RPMI8226 (cell line): ENCODE measurements around the gene OXSM.
A peak's percentile ranks its signal among the peaks of the same experiment; 100 is the strongest.

Experiments used
- DNase-seq: peaks from one replicate; pipeline ENCODE4 v3.0.0-alpha.2; 2015

OXSM gene

DNA sequence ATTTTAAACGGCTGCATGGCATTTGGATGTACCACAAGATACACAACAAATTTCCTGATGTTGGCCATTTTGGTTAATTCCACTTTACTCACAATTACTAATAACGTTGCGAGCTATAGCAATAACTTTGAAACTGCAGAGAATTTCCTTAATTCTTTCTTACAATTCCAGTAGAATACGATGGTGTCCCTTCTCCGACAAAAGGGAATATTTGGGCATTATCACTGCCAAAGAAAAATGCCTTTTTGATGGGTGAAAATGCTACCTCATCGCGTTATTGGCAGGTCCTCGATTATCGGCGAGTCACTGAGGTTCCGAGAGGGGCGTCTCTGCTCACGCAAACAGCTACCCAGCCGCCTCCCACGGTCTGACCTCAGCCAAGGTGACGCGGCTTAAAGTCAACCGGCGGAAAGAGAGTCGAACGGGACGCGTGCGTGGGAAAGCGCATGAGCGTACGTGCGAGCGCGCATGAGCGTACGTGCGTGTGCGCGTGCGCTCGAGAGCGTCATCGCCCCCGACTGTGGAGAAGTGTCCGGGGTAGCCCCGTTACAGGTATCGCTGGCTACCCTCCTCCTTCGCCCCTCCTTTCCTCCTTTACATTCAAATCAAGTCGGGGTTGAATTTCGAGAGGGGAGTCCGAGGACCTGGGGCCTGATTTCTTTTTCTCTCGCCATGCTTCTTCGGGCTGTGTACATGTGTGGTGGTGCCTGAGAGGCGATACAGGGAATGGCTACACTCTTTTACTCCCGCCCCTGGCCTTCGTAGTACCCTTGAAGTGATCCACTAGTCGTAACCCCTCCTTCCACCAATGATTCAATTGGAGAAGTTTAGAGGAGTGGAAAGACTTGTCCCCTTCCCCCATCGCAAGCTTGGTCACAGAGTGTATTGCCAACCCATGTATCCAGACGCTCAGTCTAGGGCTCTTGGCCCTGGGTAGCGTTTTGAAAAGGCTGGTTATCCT lies at the start of gene OXSM:
Gene OXSM, plus strand, starts transcription at position 495 of the 961 bp plus-strand sequence. CDS start 931 bp downstream, outside the sequence.
- peak; percentile 98 for DNase-seq

DNA sequence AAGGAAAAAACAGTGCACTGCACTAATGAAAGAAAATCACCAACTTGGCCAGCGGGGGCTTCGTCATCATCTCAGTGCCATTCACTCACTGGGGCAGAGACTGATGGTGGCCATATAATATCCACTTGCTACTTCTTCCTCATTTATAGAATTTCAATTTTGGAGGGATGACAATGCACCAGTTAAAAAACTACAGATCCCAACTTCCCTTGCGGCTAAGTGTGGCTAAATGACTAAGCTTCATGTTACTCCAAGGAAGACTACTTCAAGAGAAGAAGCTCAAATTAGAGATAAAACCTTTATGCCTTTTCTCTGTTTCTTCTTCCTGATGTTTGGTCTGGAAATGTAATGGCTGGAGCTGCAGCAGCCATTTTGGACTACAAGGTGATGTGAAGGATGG lies 45.4 kb upstream of the OXSM start:
- DNase-seq: no peak

GRCh38 chr3:25747033-25747432 lies 42.9 kb upstream of the OXSM start:
- DNase-seq: no peak

GRCh38 chr3:25748189-25748588 lies 41.7 kb upstream of the OXSM start:
- DNase-seq: no peak

DNA sequence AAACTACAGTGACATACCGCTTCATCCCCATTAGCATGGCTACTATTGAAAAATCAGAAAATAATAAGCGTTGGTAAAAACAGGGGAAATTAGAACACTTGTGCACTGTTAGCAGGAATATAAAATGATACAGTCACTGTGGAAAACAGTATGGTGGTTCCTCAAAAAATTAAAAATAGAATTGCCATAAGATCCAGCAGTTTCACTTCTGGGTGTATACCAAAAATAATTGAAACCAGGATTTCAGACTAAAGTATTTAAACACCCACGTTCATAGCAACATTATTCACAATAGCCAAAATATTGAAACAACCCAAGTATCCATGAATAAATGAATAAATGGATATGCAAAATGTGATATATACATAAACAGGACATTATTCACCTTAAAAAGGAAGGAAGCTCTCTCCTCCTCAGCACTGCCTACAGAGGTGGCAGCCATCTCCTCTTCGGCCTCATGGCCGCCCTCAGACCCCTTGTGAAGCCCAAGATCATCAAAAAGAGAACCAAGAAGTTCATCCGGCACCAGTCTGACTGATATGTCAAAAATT lies 40.8 kb upstream of the OXSM start:
- DNase-seq: no peak

- DNase-seq: no peak
Measured at GRCh38 chr3:25751048-25751447, 38.8 kb upstream of the OXSM start.

DNA sequence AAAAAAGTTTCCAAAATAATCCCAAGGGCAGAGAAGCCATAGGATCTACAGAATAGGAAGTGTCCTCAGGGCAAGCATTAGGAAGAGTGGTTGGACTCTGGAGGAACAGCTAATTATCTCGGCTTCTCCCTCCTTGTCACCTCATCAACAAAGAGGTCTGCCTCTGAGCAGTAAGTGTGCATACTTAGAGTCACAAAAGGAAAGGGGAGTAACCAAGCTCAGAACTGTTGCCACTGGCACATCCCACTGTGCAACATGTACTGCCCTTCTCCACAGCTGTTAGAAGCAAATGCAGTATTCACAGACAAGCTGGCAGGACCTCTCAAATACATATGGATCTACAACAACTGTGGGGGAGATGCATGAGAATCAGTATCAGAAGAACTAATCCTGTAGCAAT lies 38.2 kb upstream of the OXSM start:
- no peak for DNase-seq

DNA sequence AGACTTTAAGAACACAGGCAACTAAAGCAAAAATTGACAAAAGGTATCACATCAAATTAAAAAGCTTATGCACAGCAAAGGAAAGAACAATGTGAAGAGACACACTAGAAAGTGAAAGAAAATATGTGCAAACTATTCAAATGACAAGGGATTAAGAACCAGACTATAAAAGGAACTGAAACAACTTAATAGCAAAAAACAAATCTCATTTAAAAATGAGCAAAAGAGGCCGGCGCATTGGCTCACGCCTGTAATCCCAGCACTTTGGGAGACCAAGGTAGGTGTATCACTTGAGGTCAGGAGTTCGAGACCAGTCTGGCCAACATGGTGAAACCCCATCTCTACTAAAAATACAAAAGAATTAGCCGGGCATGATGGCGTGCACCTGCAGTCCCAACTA lies 21.0 kb upstream of the OXSM start:
- peak; percentile 33 for DNase-seq

DNA sequence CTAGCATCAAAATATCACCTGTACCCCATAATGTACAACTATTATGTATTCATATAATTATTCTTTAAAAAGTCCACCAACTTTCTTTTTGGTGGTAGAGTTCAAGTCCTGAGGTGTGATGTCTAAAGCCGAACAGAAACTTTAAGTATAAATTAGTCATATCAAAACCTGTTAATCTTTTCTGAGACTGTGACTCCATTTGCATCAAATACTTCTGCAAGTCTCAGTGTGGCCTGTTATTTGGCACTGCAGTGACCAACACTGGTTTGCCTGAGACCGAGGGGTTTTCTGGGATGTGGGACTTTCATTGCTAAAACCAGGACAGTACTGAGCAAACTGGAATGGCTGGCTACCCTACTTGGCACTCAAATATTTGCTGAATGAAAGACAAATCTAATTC lies 14.0 kb upstream of the OXSM start:
- DNase-seq: no peak

- DNase-seq: no peak
Measured at GRCh38 chr3:25780618-25781017, 9.3 kb upstream of the OXSM start.

DNA sequence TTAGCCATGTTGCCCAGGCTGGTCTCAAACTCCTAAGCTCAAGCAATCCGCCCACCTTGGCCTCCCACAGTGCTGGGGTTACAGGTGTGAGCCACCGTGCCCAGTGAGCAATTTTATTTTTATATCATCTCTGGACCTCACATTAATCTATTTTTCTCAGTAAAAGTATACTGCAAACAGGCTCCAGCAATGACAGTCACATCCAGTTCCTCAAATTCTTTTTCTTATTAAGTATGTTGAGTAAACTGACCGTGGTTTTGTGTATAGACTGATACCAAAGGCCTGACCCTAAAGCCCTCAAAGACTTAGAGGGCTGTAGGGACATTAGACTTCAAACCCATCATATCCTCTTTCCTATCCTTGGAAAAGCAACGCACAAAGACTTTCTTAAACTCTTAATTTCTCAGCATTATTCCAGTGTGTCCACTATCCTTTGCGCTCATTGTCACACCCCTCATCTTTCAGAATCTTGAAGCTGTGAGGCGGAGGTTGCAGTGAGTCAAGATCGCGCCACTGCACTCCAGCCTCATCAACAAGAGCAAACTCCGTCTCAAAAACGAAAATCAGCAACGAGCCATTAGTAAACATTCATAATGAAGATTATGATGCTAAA lies 8.6 kb upstream of the OXSM start:
- no peak for DNase-seq

DNA sequence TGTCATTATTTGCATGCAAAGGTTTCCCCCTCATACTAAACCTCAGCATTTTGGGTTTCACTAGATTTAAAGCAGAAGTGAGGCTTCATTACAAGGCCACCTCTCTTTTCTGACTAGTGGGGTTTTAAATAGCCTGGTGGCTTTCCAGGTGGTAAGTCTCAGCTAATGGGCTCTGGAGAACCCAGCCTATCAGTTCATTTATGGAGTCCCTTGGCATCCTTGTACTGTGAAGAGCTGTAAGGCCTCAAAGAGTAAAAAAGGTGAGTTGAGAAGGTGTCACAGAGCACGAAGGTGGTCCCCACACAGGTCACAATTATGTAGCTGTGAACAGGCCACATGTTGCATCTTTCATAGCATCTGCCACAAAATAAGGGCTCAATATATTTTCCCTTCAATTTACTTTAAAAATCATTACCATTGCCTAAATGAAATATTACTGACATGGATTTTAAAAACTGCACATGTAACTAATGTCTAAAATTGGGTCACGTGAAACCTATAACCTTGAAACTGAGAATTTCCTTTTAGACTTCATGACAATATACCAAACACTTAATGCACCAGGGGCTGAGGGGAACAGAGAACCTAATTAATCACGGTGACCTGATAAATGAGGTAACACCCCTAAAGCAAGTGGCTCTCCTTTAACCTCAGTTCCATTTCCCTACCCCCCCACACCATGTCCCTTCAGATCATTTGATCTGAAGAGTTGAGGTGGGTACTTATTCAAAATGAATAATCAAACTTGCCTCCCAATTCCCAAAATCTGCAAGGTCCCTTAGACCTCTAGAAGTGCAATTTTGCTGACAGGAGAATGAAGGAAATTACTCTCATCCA lies 7.9 kb upstream of the OXSM start:
- DNase-seq: peak; percentile 38

DNA sequence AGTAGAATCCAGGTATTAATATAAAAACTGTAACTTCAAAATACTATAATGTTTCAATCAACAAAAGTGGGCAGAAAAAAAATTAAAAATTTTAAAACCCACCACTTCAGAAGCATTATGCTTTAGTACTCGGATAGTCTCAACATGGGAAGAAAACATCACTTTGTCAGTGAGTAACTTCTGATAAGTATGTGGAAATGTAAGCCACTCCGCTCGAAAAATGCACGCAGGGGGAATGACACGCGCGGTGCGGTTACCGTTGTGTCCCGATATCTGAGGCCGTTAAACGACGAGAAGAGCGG lies 7.3 kb upstream of the OXSM start:
- no peak for DNase-seq

- peak; percentile 90 for DNase-seq
Measured at GRCh38 chr3:25782938-25783660, 6.8 kb upstream of the OXSM start, which contains the start of gene NGLY1. Gene NGLY1, minus strand, starts transcription at chr3:25783443. Its CDS starts 53 bp downstream, at chr3:25783390.

DNA sequence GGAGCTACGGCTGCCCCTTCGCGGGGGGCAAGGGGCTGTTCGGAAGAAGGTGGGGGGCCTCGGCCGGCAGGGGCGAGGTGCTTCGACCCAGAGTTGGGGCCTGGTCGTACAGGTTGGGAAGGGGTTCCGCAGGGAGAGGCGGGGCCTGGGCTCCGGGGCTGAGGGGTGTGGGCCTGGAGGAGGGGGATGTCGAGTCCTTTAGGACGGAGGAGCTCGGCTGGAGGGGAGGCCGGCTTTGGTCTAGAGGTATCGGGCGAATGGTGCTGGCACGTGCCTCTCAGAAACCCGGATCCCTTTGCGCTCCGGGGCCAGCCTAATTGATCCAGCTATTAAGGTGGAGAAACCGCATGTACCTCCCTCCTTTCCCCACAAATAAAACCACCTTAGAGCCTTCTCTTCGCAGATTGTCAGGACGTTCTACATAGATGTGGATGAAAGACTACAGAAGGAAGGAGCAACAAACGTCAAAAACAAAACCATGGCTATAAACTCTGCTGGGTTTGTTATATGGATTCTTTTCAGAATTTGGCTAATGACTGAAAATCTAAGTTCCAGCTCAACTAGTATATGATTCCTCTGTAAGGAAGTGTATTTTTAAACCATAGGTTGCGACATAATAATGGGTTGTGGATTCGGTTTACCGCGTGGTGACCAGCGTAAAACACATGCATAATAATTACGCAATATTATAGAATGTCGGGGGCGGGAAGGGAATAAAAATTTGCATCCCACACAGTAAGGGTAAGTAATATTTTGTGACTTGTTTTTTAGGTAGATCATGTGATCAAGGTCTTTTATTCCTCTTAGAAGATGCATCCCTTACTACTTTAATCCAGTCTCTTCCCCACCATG lies 6.0 kb upstream of the OXSM start:
- peak; percentile 48 for DNase-seq

DNA sequence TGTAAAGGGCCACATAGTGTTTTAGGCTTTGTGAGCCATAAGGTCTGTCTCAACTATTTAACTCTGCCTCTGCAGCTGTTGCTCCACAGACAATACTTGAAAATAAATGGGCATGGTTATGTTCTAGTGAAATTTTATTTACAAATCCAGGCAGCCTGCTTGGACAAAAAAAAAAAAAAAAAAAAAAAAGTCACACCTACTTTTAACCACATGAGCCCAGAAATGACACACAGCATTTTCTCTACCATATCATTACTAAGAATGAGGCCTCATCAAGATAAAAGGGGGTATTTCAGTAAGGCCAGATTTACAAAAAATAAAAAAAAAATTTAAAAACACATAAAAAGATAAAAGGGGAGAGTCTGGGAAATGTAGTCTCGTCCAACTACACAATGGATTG lies 4.9 kb upstream of the OXSM start:
- DNase-seq: no peak

GRCh38 chr3:25785826-25786225 lies 4.1 kb upstream of the OXSM start:
- DNase-seq: no peak

- DNase-seq: no peak
Measured at GRCh38 chr3:25787689-25788088, 2.2 kb upstream of the OXSM start.

- DNase-seq: no peak
Measured at GRCh38 chr3:25789209-25789595, 688 bp upstream of the OXSM start.

- DNase-seq: no peak
Measured at GRCh38 chr3:25801786-25802185, 11.9 kb downstream of the OXSM start.

- no peak for DNase-seq
Measured at GRCh38 chr3:25803833-25804232, 13.9 kb downstream of the OXSM start.

- no peak for DNase-seq
Measured at GRCh38 chr3:25804676-25805075, 14.8 kb downstream of the OXSM start.
